ENCODE measurements around the gene HES7.

HES7 gene

DNA sequence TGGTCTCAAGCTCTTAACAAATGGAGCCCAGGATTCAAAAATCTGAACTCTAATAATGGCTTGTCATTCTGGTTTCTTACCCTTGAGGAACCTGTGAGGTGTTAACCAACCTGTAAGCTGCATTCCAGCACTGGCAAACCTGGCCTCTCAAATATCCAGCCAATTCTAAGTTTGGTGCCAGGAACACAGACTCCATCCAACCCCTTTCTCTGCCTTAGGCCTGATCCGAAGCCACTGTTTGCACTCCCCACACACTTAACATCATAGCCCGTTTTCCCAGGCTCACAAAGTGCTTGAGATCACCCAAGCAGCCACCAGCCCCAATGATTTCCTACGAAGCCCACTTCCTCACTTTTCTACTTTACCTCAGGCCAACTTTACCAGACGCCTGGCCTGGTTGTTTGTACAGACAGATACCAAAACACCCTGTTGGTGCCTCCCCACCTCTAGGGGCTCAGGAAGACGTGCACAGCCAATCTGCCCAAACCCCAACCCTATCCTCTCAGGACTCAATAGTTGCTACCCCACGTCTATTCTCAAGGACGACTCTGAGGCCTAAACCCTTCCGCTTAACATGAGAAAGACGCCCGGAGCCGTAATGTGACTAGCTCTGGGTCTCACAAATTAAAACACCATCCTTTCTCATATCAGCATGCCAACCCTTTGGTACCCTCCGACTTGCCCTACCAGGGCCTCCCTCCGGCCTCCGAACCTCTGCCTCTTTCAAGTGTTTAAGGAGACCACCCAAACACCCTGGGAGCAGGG, 31.5 kb upstream of the HES7 start:
- DNase-seq: no peak

DNA sequence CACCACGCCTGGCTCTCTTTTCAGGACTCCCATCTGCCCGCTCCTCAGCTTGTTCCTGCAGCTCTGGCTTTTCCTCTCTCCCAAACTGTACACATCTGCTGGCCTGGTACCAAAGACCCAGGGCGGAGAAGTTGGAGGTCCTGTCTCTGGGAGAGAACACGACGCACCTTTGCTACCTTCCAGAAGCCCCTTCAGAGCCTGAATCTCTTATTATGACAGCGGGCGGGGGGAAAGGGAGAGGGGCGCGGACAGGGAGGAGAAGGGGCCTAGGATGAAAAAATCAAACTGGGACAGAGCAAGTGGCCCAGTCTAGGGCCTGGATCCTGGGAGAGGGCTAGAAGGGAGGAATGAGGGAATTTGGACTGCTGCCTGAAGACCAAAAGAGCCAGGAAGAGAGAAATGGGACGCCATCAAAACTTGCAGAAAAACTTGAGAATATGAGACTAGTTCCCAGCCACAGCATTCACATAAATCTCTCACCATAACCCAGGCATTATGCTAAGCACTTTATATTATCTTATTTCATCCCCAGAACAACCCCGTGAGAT, 30.8 kb upstream of the HES7 start:
- no peak for DNase-seq

DNA sequence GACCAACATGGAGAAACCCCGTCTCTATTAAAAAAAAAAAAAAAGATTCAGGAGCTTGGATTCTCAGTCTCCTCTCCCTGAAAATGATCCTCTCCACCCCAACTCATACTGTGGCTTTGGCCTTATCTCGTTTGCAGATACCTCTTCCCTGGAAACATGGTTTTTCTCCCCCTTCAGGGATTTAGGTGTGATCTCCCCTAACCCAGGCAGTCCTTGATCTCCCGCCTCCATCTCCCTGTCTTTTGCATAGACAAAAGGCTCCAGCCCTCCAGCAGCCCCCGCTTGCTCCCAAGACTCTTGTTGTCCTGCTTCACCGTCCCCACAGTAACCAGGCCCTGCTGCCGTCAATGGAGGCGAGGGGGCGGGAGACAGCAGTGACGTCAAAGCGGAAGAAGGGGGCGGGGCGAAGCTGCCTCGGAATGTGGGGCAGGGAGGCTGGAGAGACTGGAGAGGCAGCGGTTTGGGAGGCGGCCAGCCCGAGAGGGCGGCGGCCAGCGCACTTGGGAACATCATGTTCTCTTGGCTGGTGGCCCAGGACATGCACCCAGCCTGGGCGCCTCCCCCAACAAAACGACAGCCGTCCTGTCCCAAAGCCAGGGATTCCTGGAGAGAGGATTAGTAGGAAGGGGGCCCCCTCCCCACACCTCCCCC, 30.2 kb upstream of the HES7 start:
- DNase-seq: peak; percentile 56 to 64

DNA sequence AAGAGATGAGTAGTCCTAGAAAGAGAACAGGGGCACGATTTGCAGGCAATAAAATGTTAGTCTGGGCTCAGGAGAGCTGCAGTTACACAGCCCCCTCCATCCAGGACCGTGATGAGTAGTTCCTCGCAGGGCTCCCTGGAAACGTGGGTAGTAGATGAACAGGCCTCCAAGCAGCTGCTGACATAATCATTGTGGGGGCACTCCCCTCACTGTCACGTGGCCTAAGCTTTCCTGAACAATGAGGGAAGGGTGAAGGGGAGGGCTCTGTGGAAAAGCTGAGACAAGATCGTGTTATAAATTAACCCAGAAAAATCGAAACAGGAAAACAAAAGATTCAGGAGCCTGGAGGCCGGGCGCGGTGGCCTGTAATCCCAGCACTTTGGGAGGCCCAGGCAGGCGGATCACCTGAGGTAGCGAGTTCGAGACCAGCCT, 29.6 kb upstream of the HES7 start:
- DNase-seq: peak; percentile 7 to 10

DNA sequence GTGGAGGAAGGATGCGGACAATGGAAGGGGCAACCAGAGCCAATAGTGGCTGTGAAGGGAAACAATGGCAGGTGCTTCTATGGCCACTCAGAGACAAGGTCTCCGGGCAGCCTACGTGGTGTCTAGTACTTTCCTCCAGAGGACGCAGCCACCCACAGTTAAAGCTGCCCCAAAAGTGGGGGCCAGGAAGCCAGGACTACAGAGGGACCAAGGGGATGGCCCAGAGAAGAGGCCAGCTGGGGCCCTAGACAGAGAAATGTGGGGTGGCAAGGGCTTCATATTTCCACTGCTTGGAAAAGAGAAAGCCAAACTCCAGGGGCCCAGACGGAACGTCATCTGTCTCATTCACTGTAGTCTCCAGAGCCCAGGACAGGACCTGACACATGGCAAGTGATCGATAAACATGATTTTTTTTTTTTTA, 29.1 kb upstream of the HES7 start:
- no peak for DNase-seq

DNA sequence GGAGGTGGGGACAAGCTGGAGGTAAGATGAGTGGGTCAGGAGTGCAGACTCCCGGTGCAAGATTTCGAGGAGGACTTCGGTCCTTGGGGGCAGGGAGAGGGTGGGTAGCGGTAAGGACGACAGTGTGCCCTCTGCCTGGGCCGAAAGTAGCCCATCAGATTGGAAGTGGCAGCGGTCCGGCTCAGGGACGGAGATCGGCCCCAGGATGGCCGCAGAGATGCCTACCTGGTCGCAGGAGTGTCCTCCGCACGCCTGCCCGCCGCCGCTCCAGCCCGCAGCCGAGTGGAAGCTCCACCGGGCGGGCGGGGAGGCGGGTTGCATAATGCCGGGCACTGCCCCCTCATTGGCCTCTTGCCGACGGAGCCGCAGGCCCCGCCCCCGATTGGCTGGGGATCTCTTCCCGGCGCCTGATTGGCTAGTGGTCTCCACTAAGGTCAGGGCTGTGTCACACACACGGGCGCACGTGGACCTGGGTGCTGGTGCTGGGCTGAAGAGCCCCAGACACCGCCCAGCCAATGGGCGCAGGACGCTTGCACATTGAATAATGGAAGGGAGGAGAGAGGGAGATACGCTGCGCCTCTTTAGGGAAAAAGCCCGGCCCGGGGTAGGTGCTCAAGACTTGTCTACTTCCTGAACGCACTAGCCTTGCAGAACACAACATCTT, 28.3 kb upstream of the HES7 start, which contains the start of gene PER1:
TSS of gene PER1 (minus strand) at position 293 of the 664 bp plus-strand sequence. CDS start 1,698 bp downstream, outside the sequence.
- peak; percentile 32 to 35 for DNase-seq

DNA sequence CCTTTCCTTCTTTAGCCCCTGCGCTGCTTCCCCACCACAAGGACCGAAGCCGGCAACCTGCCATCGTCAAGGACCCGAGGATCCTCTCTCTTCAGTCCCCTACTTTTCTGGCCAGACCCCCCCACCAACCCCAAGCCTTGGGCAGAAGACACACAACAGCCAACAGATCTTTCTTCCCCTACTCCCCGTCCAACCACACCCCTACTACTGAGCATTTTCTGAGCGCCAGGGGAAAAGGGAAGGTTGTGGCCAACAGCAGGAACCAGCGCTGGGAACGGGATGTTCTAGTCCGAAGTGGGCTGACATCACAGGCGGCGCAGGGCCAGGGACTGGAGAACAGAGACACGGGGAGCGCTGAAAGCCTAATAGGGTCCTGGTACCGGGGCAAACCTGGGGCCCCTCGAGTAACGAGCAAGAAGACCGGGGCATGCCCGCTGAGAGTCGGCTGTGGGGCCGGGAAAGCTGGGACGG, 27.8 kb upstream of the HES7 start:
- peak; percentile 25 to 29 for DNase-seq

DNA sequence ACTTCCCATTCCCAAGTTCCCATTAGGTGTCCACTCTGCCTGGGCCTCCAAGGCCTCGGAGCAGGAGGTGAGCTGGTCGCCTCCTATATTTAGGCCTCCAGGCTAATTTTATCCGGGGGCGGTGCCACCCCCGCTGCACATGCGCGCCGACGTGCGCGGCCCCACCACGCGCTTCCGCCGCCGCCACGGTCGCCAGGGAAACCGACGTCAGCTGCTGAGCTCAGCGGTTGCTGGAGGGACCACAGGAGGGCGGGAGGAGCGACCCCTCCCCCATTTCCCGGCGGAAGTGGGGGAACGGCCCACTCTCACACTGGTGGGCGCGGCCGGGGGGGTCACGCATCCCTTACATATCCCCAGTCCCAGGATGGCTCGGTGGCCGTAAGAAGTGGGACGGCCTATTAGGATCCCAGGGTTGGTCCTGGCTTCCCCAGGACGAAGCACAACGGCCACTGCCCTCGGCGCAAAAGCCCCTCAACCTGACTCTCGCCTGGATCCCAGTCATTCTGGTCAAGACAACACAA, 27.3 kb upstream of the HES7 start:
- peak; percentile 27 to 28 for DNase-seq

DNA sequence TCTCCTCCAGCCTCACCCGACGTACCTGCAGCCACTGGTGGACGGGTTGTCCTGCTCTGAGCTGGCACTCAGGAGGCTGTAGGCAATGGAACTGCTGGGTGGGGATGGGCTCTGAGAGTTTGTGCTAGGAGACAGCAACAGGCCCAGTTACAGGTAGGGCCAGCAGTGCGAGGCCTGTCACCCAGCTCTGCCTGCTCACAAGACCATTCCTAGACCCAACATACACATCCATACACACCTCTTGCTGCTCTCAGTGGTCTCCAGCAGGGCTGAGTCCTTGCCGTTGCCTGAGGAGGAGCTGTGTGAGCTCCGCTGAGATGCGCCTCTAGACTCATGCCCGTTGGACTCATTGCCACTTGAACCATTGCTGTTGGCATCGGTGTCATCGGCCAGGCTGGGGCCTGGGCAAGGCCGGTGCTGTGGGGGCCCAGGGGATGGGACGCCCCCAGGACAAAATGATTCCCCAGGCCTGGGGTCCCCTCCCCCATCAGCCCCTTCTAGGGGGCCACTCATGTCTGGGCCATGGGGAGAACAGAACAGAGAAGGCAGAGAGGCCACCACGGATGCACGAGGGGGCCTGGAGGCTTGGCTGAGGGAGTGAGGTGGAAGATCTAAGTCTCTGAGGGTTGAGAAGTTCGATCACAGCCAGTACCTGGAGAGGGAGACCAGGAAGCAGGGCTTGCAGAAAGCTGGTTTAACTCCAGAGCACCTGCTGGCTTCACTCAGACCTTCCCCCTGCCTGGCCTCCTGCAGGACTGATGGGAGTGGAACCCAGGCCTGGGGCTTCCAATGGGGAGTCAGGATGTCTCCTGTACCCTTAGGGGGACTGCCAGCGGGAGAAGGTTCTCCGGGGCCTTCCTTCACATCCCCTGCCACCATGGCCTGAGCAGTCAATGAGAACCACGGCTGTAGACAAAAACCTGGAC, 26.6 kb upstream of the HES7 start:
- no peak for DNase-seq

DNA sequence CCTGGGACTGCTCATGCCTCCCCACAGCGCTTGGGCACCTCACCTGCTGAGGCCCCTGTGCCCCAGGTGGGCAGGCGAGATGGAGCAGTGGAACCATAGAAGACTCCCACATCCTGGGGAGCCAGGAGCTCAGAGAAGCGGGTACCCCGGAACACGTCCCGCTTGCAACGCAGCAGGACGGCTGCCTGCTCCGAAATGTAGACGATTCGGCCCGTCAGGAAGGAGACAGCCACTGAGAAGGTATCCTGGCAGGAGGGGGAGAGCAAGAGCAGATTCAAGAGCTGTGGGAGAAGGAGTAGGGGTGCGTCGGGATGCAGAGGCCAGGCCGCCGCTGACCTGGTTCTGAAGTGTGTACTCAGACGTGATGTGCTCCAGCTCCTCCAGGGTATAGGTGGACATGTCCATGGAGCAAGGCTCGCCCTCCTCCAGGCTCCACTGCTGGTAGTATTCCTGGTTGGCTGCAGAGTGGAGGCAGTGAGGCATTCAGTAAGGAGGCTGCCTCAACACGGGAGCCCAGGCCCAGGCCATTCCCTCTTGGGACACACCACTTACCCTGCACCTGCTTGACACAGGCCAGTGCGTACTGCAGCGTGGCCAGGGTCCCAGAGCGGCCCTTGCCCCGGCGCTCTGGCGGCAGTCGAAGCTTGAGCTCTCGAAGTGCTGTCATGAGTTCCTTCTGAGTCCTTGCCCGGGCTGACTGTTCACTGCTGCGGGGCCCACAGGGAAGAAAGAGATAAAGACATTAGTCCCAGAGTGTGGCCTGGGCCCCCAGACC, 25.7 kb upstream of the HES7 start:
- DNase-seq: no peak

DNA sequence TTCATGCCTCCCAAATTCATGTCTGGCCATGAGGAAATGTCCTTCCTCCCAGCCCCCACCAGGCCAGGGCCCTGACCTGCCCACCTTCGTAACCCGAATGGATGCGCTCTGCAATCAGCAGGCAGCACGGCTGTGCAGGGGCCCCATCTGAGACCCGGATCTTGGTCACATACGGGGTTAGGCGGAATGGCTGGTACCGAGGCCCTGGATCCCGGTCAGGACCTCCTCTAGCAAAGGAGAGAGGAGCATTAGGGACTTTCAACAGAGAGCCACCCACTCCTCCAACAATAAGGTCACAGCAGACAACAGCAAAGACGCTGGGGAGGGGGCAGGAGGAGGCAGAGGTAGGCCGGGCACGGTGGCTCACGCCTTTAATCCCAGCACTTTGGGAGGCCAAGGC, 24.7 kb upstream of the HES7 start:
- DNase-seq: no peak

DNA sequence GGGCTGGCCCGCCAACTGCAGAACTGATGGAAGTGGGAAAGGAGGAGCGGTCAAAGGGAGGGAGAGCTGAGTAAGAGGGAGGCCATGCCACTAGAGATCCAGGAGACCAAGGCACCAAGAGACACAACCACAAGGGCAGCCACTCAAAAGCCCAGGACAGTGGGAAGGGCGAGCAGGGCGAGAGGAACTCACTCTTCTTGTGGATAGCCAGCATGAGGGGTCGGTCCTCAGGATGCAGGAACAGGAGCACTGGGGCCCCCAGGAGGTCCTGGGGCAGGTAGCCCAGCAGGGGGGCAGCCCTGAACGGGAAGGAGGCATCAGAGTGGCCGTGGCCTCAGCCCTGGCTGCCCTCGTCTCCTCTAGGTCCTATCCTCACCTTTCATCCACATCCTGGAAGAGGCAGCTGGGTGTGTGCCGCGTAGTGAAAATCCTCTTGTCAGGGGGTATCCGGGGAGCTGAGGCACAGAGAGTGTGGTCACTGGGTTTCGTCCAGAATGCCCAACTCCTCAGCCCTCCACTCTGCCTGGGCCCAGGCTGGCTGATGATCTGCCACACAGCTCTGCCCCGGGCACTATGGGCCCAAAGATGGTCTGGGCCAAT, 24.0 kb upstream of the HES7 start:
- no peak for DNase-seq

DNA sequence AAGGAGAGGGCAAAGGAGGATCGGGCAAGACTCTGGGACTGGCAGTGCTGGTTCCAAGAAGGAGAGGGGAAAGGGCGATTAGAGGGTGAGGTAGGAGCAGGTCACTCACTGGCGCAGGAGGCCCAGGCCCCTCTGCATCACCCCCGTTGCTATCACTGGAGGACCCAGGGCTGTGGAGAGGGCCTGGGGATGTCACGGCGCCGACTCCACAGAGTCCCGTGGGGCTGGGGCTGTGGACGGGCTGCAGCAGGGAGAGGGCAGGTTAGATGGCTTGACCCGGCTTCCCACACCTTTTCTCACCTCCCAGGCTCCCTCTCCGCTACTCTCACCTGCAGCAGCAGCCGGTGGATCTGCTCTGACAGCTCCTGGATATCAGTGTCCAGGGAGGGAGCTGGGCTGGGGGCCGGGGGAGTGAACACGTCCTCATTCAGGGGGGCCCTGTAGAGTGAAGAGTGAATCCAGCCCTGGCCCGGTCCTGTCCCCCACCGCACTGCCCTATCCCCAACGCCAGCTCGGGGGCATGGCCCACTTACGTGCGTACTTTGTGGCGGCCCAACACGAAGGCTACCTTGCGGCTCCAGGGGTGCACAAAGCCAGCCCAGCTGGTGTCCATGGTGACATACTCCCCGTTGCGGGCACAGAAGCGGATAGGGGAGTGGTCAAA, 23.4 kb upstream of the HES7 start:
- DNase-seq: no peak

DNA sequence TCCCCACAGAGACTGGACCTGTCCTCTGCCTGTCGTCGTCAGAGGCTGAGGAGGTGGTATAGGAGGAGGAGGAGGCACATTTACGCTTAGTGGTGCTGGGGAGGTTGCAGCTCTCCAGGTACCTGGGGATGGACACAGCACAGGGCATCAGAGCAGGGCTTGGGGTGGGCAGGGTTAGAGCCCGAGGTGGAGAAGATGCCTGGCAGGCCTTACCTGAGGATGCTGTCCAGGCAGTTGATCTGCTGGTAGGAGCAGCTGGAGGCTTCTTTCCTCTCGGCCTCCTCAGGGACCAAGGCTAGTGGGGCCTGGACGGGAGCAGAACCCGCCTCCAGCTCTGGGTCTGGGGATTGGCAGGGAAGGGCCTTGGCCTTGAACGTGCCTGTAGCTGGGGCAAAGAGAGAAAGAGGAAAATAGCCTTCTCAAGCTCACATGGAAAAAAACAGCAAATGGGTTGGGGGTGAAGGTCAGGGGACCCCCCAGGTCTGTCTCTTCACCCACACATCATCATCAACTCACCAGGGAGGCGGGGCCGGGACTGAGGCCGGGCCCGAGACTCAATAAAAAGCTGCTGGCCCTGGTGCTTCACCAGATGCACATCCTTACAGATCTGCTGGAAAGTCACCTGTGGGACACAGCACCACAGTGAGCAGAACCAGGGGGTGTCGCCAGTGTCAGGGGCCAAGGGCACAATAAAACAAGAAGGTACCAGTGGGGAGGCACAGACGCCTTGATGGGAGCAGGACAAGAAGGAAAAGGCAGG, 22.7 kb upstream of the HES7 start:
- no peak for DNase-seq

DNA sequence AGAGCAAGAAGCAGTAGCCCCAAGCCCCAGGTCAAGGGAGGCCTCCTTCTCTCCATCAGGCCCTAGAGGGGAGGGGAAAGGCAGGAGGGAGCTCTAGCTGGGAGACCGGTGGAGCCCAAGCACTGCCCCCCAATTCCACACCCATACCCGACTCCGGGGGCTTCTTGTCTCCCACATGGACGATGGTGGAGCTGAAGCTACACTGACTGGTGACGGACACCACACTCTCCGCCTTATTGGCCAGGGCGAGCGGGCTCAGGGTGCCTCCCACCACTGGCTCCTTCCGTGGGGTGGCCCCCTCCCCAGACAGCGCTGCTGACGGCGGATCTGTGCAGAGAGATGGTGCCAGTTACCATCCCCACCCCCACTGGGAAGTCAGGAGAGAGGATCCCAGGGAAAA, 21.9 kb upstream of the HES7 start:
- DNase-seq: no peak

DNA sequence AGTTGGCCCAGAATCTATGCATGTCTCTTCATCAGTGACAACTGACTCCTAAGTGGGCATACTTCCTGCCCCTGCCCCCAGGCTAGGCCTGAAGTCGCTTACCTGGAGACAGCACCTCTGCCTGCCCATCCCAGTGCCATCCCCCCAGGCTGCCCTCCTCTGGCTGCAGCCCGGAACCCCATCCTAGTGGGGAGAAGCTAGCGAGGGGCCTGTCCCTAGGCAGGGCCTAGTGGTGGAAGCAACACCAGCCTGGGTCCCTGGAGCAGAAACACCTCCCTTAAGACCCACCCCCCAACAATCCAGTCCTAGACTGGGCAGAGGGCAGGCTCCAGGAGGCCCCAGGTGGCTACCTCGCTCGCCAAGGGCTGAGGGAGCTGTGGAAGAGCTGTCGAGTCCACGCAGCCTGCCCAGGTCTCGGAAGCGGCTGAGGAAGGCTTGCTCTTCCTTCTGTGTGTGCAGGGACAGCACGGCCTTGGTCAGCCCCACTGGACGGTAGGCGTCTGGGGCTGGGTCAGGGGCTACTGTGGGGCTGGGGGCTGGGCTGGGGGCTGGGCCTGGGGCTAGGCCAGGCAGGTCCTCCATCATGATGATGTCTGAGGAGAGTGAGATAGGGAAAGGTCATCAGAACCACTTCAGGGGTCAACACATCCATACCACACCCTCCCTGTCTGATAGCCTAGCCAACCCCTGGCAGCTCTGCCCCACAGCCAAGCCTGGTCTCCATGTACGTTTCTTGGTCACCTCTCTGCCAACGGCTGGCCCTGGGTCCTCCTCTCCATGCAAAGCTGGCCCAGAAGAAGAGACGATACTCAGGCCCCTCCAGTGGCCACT, 20.7 kb upstream of the HES7 start:
- DNase-seq: no peak

DNA sequence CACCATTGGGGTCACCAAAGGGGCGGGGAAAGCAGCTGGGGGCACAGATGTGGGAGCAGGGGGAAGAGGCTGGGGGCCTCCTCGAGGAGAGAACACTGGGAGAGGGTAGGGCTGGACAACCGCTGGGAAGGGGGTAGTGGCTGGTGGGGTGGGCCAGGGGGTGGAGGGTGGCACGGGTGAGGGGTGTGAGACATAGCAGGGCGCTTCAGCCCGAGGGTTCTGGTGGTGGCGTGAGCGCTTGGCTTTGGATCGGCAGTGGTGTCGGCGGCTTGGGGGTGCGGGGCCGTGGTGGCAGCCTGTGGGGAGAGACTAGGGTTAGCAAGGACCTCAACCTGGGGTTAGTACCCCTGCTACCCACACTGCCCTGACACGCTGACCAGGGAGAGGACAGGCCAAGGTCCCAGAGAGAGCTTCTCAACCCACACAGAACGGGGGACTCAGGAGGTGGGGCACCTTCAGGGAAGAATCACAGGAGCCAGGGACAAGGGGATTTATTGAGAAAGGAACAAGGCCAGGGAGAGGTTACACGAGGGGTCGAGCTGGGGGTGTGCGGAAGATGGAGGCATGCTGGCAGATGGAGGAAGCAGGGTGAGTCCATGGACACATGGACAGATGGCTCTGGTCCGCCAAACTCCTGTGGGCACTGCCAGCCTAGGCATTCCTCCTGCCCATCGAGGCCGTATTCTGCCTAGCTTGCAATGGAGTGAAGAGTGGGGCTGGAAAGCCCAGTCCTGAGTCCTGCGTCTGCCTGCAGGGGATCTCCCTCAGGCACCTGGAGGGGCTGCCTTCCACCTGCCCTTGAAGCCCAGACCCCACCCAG, 19.9 kb upstream of the HES7 start:
- DNase-seq: no peak
